SK-N-SH treated with all-trans-retinoic acid at 6 μM for 48 hours (cell line): Measurements from ENCODE around the gene RBP7.

Experiments
- ARNTL ChIP-seq: fragments of 450-650 bp; formaldehyde crosslinking; IDR thresholded peaks from 2 replicates; pipeline ENCODE4 v1.5.0; 2020; ENCODE audit warnings: low read depth, mild to moderate bottlenecking, moderate library complexity, borderline replicate concordance
- GLIS3 ChIP-seq: fragments of 250-450 bp; sonication (Bioruptor Pico); IDR thresholded peaks from 2 replicates; pipeline ENCODE4 v1.5.0; 2020; ENCODE audit warnings: mild to moderate bottlenecking, moderate library complexity
- RARB ChIP-seq: fragments of 250-450 bp; sonication (Bioruptor Pico); IDR thresholded peaks from 2 replicates; pipeline ENCODE4 v1.8.0; 2021; ENCODE audit warnings: mild to moderate bottlenecking, moderate library complexity
- TOX ChIP-seq: fragments of 250-450 bp; sonication (Bioruptor Pico); IDR thresholded peaks from 2 replicates; pipeline ENCODE4 v1.8.0; 2021; ENCODE audit warnings: mild to moderate bottlenecking, moderate library complexity, borderline replicate concordance
- ZFP3 ChIP-seq: fragments of 250-450 bp; sonication (Bioruptor Pico); IDR thresholded peaks from 2 replicates; pipeline ENCODE4 v1.5.0; 2020; ENCODE audit warnings: mild to moderate bottlenecking, moderate library complexity

DNA sequence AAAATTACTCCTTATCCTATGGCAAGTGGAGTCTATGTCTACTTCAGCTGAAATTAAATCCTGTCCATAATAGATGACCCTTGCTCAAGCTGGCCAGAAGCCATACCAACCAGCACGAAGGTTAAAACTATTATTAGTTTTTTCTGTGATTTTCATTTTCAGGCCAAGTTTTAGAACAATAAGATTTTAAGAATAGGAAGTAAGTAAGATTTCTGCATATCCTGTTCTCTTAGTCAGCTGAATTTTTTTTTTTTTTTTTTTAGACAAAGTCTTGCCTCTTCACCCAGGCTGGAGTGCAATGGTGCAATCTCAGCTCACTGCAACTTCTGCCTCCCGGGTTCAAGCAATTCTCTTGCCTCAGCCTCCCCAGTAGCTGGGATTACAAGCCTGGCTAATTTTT, 6.1 kb upstream of the RBP7 start:
- TF ChIP-seq ARNTL (CRISPR knock-in tag) (no peak), GLIS3 (no peak), RARB (no peak), TOX (CRISPR knock-in tag) (no peak), ZFP3 (CRISPR knock-in tag) (no peak)
